ENCODE results near the gene DNAJB9.

DNAJB9 gene

DNA sequence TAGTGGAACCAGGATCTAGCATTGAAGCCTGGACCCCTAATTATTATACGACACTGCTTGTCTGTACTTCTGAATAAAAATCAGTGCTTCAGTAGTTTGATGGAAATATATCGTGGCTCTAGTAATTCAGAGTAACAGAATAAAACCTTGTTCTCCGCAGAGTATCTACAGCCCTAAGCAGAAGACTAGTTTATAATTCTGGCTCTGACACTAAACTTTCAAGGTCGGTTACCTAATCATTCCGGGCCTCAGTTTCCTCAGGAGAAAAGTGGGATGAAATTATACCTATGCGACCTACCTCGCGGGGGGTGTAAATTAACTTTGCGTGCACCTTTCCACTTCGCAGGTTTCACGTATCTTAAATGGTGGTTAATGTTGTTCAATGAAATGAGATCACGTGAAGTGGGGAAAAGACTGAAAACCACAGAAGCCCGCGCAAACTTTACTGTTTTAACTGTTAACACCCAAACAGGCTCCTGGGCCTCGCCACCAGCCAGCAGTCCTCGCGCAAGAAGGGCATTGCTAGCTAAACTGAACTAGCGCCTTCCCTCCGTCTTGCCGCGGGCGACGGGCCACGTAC, 783 bp upstream of the DNAJB9 start:
- Histone ChIP-seq H3K36me3 (ENCODE audit: control insufficient read depth in 2 of 2, insufficient read depth in 2 of 2, low read length in 2 of 2) (no peaks in the 10 kb centered on the region), H3K4me1 (ENCODE audit: control insufficient read depth, insufficient read depth, low read length) (peaks cover 5% of the 10 kb centered on the region)

DNA sequence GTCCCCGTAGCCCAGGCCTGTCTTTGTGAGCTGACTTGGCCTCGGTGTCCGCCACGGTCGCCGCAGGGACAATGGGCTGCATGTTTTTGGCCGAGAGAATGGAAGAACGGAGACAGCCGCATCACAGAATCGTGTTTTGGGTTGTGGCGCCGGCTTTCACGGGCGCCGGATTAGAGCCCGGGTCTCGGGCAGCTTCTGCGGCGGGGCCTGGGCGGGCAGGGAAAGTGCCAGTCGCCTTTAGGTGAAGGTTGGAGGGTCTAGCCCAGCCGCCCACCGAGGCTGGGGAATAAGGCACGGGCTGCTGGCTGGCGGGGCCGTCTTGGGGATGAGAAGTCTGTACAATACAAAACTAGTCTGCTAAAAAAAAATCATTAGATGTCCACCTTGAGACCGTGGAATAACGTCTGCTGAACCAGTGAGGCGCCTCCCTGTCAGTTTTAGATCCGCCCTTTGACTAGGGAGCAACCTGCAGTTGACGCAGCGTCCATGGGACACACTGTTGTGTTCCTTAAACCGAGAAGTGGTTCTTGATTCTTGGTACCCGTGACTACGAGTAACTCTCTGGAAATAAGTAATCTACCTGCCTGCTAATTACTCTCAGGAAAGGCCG, 577 bp downstream of the DNAJB9 start:
- Histone ChIP-seq H3K4me1 (ENCODE audit: control insufficient read depth, insufficient read depth, low read length) (peaks cover 5% of the 10 kb centered on the region), H3K27me3 (ENCODE audit: control insufficient read depth in 1 of 2, insufficient read depth in 2 of 2, low read length in 2 of 2) (no peaks in the 10 kb centered on the region), H3K4me3 (ENCODE audit: low read length in 2 of 2) (peak overlapping the region; percentile 78 to 90), H3K9me3 (ENCODE audit: control insufficient read depth in 2 of 2, low read length in 2 of 2) (no peaks in the 10 kb centered on the region), H3K36me3 (ENCODE audit: control insufficient read depth in 2 of 2, insufficient read depth in 2 of 2, low read length in 2 of 2) (peaks cover 2 to 4% of the 10 kb centered on the region in 2 donors), H3K27ac (ENCODE audit: low read length) (peak overlapping the region; percentile 96), H3K9ac (ENCODE audit: low read length in 2 of 2) (peak overlapping the region; percentile 91 to 95)

More for the DNA sequence above, 783 bp upstream of the DNAJB9 start:
- H3K9me3 ChIP-seq (ENCODE audit: control insufficient read depth in 2 of 2, low read length in 2 of 2): no peaks in the 10 kb centered on the region
- H3K27ac ChIP-seq (ENCODE audit: low read length): peak overlapping the region; percentile 96
- H3K4me3 ChIP-seq (ENCODE audit: low read length in 2 of 2): peak overlapping the region; percentile 88 to 90
- H3K9ac ChIP-seq (ENCODE audit: low read length in 2 of 2): peak overlapping the region; percentile 95 to 97
- no peaks in the 10 kb centered on the region for H3K27me3 ChIP-seq (ENCODE audit: control insufficient read depth in 1 of 2, insufficient read depth in 2 of 2, low read length in 2 of 2)

DNA sequence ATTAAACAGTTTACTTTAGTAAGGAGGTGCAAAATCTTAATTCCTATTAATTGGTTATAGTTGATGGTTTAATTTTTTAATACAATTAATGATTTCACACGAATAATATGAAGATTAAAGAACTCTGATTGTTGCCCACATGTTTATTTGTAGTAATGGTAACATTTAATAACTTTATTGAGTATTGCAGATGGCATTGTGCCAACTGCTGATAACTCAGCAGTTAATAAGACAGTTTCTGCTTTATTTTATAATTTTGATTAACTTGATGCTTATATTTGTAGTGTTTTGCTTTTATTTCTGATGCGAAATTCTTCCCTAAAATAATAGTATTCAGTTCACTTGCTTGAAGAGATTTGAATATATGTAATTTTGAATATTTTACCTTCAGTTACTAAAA, 2.8 kb downstream of the DNAJB9 start:
- Histone ChIP-seq H3K27me3 (ENCODE audit: control insufficient read depth in 1 of 2, insufficient read depth in 2 of 2, low read length in 2 of 2) (no peaks in the 10 kb centered on the region), H3K36me3 (ENCODE audit: control insufficient read depth in 2 of 2, insufficient read depth in 2 of 2, low read length in 2 of 2) (peaks cover 2 to 10% of the 10 kb centered on the region in 2 donors), H3K9me3 (ENCODE audit: control insufficient read depth in 2 of 2, low read length in 2 of 2) (no peaks in the 10 kb centered on the region), H3K4me1 (ENCODE audit: control insufficient read depth, insufficient read depth, low read length) (peaks cover 5% of the 10 kb centered on the region), H3K9ac (ENCODE audit: low read length in 2 of 2) (no peak overlapping the region), H3K27ac (ENCODE audit: low read length) (no peak overlapping the region), H3K4me3 (ENCODE audit: low read length in 2 of 2) (no peak overlapping the region)

DNA sequence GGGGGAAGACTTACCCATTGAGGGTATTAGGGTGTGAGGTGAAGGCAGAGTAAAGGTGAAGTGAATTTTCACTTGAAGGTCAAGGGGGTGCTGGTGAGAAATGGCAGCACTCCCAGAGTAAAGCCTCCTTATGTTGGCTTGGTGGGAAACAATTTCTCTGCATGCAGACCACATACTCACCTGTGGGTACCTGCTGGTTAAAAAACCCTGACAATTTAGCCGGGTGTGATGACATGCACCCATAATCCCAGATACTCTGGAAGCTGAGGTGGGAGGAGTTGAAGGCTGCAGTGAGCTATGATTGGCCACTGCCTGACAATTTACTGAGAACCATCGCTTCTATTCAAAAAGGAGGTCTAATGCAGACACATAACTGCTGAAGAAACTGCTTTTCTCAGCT, 5.5 kb downstream of the DNAJB9 start:
- Histone ChIP-seq H3K36me3 (ENCODE audit: control insufficient read depth in 2 of 2, insufficient read depth in 2 of 2, low read length in 2 of 2) (peaks cover 6 to 17% of the 10 kb centered on the region in 2 donors), H3K4me1 (ENCODE audit: control insufficient read depth, insufficient read depth, low read length) (peaks cover 5% of the 10 kb centered on the region), H3K9me3 (ENCODE audit: control insufficient read depth in 2 of 2, low read length in 2 of 2) (no peaks in the 10 kb centered on the region), H3K9ac (ENCODE audit: low read length in 2 of 2) (no peak overlapping the region), H3K27ac (ENCODE audit: low read length) (no peak overlapping the region), H3K27me3 (ENCODE audit: control insufficient read depth in 1 of 2, insufficient read depth in 2 of 2, low read length in 2 of 2) (no peaks in the 10 kb centered on the region), H3K4me3 (ENCODE audit: low read length in 2 of 2) (no peak overlapping the region)

DNA sequence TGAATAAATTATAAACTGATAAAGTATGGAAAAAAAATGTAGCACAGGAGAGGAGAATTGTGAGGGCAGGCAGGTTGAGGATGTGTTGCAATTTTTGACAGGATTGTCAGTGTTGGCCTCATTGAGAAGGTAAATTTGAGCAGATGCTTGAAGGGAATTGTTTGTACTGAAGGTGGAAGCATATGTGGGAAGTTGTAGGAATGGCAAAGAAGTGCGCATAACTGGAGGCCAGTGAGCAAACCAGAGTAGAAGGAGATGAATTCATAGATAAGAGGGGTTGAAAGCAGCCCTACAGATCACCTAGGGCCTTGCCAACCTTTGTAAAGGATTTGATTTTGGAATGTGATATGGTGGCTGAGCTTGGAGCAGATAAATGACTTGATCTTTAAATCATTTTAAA, 6.4 kb downstream of the DNAJB9 start:
- H3K27ac ChIP-seq (ENCODE audit: low read length): no peak overlapping the region
- no peaks in the 10 kb centered on the region for H3K27me3 ChIP-seq (ENCODE audit: control insufficient read depth in 1 of 2, insufficient read depth in 2 of 2, low read length in 2 of 2)
- no peak overlapping the region for H3K9ac ChIP-seq (ENCODE audit: low read length in 2 of 2)
- H3K4me1 ChIP-seq (ENCODE audit: control insufficient read depth, insufficient read depth, low read length): peaks cover 5% of the 10 kb centered on the region
- no peaks in the 10 kb centered on the region for H3K9me3 ChIP-seq (ENCODE audit: control insufficient read depth in 2 of 2, low read length in 2 of 2)
- peaks cover 6 to 17% of the 10 kb centered on the region in 2 donors for H3K36me3 ChIP-seq (ENCODE audit: control insufficient read depth in 2 of 2, insufficient read depth in 2 of 2, low read length in 2 of 2)
- no peak overlapping the region for H3K4me3 ChIP-seq (ENCODE audit: low read length in 2 of 2)

DNA sequence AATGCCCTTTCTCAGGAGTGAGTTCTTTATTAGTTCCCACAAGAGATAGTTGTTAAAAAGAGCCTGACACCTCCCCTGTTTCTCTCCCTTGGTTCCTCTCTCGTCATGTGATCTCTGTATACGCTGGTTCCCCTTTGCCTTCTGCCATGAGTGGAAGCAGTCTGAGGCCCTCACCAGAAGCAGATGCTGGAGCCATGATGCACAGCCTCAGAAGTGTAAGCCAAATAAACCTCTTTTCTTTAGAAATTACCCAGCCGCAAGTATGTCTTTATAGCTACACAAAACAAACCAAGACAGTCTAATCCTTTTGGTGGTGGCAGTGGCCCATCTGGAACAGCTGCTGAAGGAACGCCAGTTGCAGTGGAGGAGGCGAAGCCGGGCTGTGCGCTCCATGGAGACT, 9.3 kb downstream of the DNAJB9 start:
- H3K4me3 ChIP-seq (ENCODE audit: low read length in 2 of 2): no peak overlapping the region
- H3K27me3 ChIP-seq (ENCODE audit: control insufficient read depth in 1 of 2, insufficient read depth in 2 of 2, low read length in 2 of 2): no peaks in the 10 kb centered on the region
- no peaks in the 10 kb centered on the region for H3K9me3 ChIP-seq (ENCODE audit: control insufficient read depth in 2 of 2, low read length in 2 of 2)
- peaks cover 6 to 17% of the 10 kb centered on the region in 2 donors for H3K36me3 ChIP-seq (ENCODE audit: control insufficient read depth in 2 of 2, insufficient read depth in 2 of 2, low read length in 2 of 2)
- no peak overlapping the region for H3K9ac ChIP-seq (ENCODE audit: low read length in 2 of 2)
- no peaks in the 10 kb centered on the region for H3K4me1 ChIP-seq (ENCODE audit: control insufficient read depth, insufficient read depth, low read length)
- no peak overlapping the region for H3K27ac ChIP-seq (ENCODE audit: low read length)

DNA sequence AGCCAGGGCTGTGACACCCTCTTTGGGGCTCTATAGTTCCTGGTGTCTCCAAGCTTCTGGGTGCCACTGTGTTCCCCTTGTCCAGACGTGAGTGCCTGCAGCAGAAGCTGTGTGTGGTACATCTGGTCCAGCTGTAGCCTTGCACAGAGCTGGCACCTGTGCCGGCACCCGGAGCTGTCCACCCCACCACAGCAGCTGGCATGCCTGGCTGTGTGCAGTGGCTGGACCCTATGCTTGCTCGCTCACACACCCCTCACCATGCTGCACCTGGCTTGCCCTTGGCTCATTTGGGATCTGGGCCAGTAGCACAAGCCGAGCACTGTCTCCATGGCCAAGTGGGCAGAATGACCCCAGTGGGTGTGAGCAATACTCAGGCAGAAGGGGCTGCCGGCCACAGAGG, 10.6 kb downstream of the DNAJB9 start:
- Histone ChIP-seq H3K9me3 (ENCODE audit: control insufficient read depth in 2 of 2, low read length in 2 of 2) (no peaks in the 10 kb centered on the region), H3K4me1 (ENCODE audit: control insufficient read depth, insufficient read depth, low read length) (no peaks in the 10 kb centered on the region), H3K9ac (ENCODE audit: low read length in 2 of 2) (no peak overlapping the region), H3K27me3 (ENCODE audit: control insufficient read depth in 1 of 2, insufficient read depth in 2 of 2, low read length in 2 of 2) (no peaks in the 10 kb centered on the region), H3K27ac (ENCODE audit: low read length) (no peak overlapping the region), H3K4me3 (ENCODE audit: low read length in 2 of 2) (no peak overlapping the region), H3K36me3 (ENCODE audit: control insufficient read depth in 2 of 2, insufficient read depth in 2 of 2, low read length in 2 of 2) (peaks cover 3 to 12% of the 10 kb centered on the region in 2 donors)

DNA sequence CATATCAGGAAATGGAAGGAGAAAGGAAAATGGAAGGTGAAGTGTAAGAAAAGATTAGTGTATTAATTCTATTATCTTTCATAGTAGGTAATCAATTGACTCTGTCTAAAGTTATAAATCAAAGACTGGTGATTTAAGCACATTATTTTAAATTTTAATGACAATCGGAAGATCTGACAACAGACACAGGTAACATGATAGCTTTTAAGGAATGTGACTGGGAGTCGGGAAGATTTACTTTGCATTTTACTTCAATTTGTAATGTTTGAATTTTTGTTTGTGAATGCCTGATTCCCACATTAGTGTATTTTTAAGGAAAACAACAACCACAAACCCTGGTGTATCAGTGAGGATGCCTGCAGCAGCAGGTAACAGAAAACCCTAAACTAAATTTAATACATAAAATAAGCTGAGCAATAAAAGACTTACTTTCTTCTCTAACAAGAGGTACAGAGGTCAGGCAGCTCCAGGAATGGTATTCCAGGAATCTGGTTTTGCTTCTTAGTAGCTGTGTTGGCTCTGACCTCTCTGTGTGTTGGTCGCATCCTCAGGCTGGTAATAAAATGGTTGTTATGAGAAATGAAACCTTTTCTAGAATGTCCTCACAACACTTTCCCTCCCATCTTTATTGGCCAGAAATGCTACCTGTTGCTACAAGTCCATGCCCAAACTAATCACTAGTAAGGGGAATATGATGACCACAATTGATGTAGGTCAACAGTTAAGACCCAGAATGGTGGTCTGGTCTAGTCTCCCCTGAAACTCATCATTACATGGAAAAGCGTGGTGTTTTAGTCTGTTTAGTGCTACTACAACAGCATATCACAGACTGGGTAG, 12.2 kb downstream of the DNAJB9 start:
- no peaks in the 10 kb centered on the region for H3K4me1 ChIP-seq (ENCODE audit: control insufficient read depth, insufficient read depth, low read length)
- H3K9ac ChIP-seq (ENCODE audit: low read length in 2 of 2): no peak overlapping the region
- no peaks in the 10 kb centered on the region for H3K27me3 ChIP-seq (ENCODE audit: control insufficient read depth in 1 of 2, insufficient read depth in 2 of 2, low read length in 2 of 2)
- no peaks in the 10 kb centered on the region for H3K9me3 ChIP-seq (ENCODE audit: control insufficient read depth in 2 of 2, low read length in 2 of 2)
- peaks cover 3 to 6% of the 10 kb centered on the region in 2 donors for H3K36me3 ChIP-seq (ENCODE audit: control insufficient read depth in 2 of 2, insufficient read depth in 2 of 2, low read length in 2 of 2)
- H3K27ac ChIP-seq (ENCODE audit: low read length): no peak overlapping the region
- H3K4me3 ChIP-seq (ENCODE audit: low read length in 2 of 2): no peak overlapping the region

DNA sequence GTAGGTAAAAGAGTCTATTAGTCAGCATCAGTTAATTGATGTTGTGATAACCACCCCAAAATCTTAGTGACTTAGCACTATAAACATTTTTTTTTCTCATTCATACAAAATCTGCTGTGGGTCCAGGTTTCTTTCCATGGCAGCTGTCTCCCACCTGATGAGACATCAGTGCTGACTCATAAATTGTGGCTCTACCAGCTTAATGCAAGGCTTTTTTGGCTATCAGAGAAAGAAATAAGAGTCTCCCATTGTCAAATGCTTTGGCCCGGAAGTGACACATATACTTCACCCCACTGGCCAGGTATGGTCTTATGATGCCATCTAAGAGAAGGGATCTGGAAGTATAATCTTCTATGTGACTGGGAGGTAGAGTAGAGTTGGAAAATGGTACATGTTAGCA, 14.5 kb downstream of the DNAJB9 start:
- no peaks in the 10 kb centered on the region for H3K9me3 ChIP-seq (ENCODE audit: control insufficient read depth in 2 of 2, low read length in 2 of 2)
- H3K4me1 ChIP-seq (ENCODE audit: control insufficient read depth, insufficient read depth, low read length): no peaks in the 10 kb centered on the region
- no peaks in the 10 kb centered on the region for H3K27me3 ChIP-seq (ENCODE audit: control insufficient read depth in 1 of 2, insufficient read depth in 2 of 2, low read length in 2 of 2)
- peaks cover 3 to 5% of the 10 kb centered on the region in 2 donors for H3K36me3 ChIP-seq (ENCODE audit: control insufficient read depth in 2 of 2, insufficient read depth in 2 of 2, low read length in 2 of 2)
- no peak overlapping the region for H3K9ac ChIP-seq (ENCODE audit: low read length in 2 of 2)
- no peak overlapping the region for H3K4me3 ChIP-seq (ENCODE audit: low read length in 2 of 2)
- H3K27ac ChIP-seq (ENCODE audit: low read length): no peak overlapping the region

DNA sequence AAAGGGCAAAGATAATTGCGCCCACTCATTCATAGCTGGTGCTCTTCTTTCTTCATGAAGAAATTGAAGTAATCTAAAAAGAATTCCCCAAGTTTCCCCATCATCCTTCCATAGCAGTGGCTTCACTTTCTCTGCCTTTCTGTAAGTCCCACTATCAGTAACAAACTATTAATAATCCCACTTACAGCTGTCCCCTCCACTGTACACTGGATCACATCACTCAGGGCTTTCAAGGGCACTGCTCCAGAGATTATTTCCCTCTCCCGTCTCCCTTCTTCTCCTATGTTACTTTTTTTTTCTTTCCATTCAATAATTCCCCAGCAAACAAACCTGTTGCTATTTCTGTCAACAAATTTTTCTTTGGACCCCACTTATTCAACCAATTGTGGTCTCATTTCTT, 16.2 kb downstream of the DNAJB9 start:
- no peak overlapping the region for H3K27ac ChIP-seq (ENCODE audit: low read length)
- H3K9me3 ChIP-seq (ENCODE audit: control insufficient read depth in 2 of 2, low read length in 2 of 2): no peaks in the 10 kb centered on the region
- H3K27me3 ChIP-seq (ENCODE audit: control insufficient read depth in 1 of 2, insufficient read depth in 2 of 2, low read length in 2 of 2): no peaks in the 10 kb centered on the region
- H3K4me1 ChIP-seq (ENCODE audit: control insufficient read depth, insufficient read depth, low read length): no peaks in the 10 kb centered on the region
- H3K36me3 ChIP-seq (ENCODE audit: control insufficient read depth in 2 of 2, insufficient read depth in 2 of 2, low read length in 2 of 2): no peaks in the 10 kb centered on the region
- no peak overlapping the region for H3K9ac ChIP-seq (ENCODE audit: low read length in 2 of 2)
- no peak overlapping the region for H3K4me3 ChIP-seq (ENCODE audit: low read length in 2 of 2)
